CD14-positive monocyte (primary cell): ENCODE data around the gene MYO15B. TPM values are rescaled to one million over a fixed set of nuclear protein-coding genes. Genes with fewer than 3 reads are reported as not detected.

Source experiments
- DNase-seq, 3 donors: peaks; one replicate each; pipeline ENCODE4 v3.0.0-alpha.2; 2011 to 2022
- H2AFZ ChIP-seq: 2 replicates; pipeline ENCODE4 v1.6.0; 2012; ENCODE audit warnings: mild to moderate bottlenecking, low read depth, low read length, inconsistent platforms; ENCODE audit not compliant: insufficient read depth, poor library complexity, severe bottlenecking
- H3K27ac ChIP-seq, 2 donors: 1 replicate in 1 of 2; 2 replicates in 1 of 2; pipeline ENCODE4 v1.5.1; 2012 to 2013; ENCODE audit warnings: low read length in 2 of 2, control low read depth in 1 of 2, inconsistent platforms in 1 of 2, low read depth in 1 of 2, mild to moderate bottlenecking in 1 of 2
- H3K27me3 ChIP-seq, 2 donors: one replicate each; pipeline versions ENCODE4 v1.6.0 to v1.6.1; 2011 to 2013; ENCODE audit warnings: low read length in 2 of 2; ENCODE audit not compliant: control insufficient read depth in 2 of 2, insufficient read depth in 2 of 2
- H3K36me3 ChIP-seq, 2 donors: replicated peaks in 1 of 2; 1 replicate in 1 of 2; 2 replicates in 1 of 2; pipeline versions ENCODE4 v1.5.1 to v1.6.1; 2012 to 2013; ENCODE audit warnings: low read length in 2 of 2, control low read depth in 1 of 2, inconsistent platforms in 1 of 2, mild to moderate bottlenecking in 1 of 2; ENCODE audit not compliant: insufficient read depth in 2 of 2, control insufficient read depth in 1 of 2
- H3K4me1 ChIP-seq, 2 donors: 1 replicate in 1 of 2; 2 replicates in 1 of 2; pipeline versions ENCODE4 v1.5.1 to v1.6.1; 2012 to 2013; ENCODE audit warnings: low read length in 2 of 2, control low read depth in 1 of 2, inconsistent platforms in 1 of 2, mild to moderate bottlenecking in 1 of 2, moderate library complexity in 1 of 2; ENCODE audit not compliant: insufficient read depth in 2 of 2, control insufficient read depth in 1 of 2
- H3K4me2 ChIP-seq: replicated peaks from 2 replicates; pipeline ENCODE3; 2012; ENCODE audit warnings: low read length, moderate library complexity, mild to moderate bottlenecking; ENCODE audit not compliant: poor library complexity, severe bottlenecking; ENCODE audit errors: extremely low read depth
- H3K4me3 ChIP-seq, 3 experiments: fragments of 200-600 bp in 1 of 3; sonication (generic) in 1 of 3; replicated peaks in 1 of 3; 1 replicate in 2 of 3; 2 replicates in 1 of 3; pipeline ENCODE4 v1.5.1; 2011 to 2013; ENCODE audit warnings: low read length in 3 of 3, mild to moderate bottlenecking in 3 of 3, control low read depth in 2 of 3, low read depth in 2 of 3, inconsistent platforms in 1 of 3, moderate library complexity in 1 of 3
- H3K79me2 ChIP-seq: 2 replicates; pipeline ENCODE4 v1.6.0; 2012; ENCODE audit warnings: mild to moderate bottlenecking, control low read depth, inconsistent platforms, low read length, moderate library complexity; ENCODE audit not compliant: insufficient read depth
- H3K9ac ChIP-seq: 2 replicates; pipeline ENCODE4 v1.6.0; 2017; ENCODE audit warnings: low read length, mild to moderate bottlenecking; ENCODE audit not compliant: insufficient read depth, poor library complexity, severe bottlenecking
- H3K9me3 ChIP-seq, 2 donors: replicated peaks in 1 of 2; 1 replicate in 1 of 2; 2 replicates in 1 of 2; pipeline versions ENCODE4 v1.5.1 to v1.6.1; 2012 to 2013; ENCODE audit warnings: low read length in 2 of 2, control low read depth in 1 of 2; ENCODE audit not compliant: control insufficient read depth in 1 of 2, insufficient read depth in 1 of 2
- H4K20me1 ChIP-seq: 2 replicates; pipeline ENCODE4 v1.6.0; 2012; ENCODE audit warnings: mild to moderate bottlenecking, low read length, control low read depth, moderate library complexity; ENCODE audit not compliant: insufficient read depth
- H3K27ac Mint-ChIP-seq, 7 donors: one replicate each; pipeline ENCODE4 v1.8.0; 2020; ENCODE audit warnings: mild to moderate bottlenecking in 7 of 7, mixed read lengths in 7 of 7, moderate library complexity in 6 of 7, inconsistent platforms in 2 of 7
- H3K27me3 Mint-ChIP-seq, 3 donors: one replicate each; pipeline ENCODE4 v1.8.0; 2021 to 2022; ENCODE audit warnings: low read depth in 3 of 3, mild to moderate bottlenecking in 3 of 3, mixed read lengths in 3 of 3, moderate library complexity in 3 of 3, inconsistent platforms in 1 of 3
- H3K36me3 Mint-ChIP-seq, 2 donors: one replicate each; pipeline ENCODE4 v1.8.0; 2020; ENCODE audit warnings: mixed read lengths in 2 of 2, inconsistent platforms in 1 of 2, mild to moderate bottlenecking in 1 of 2
- H3K4me1 Mint-ChIP-seq: one replicate; pipeline ENCODE4 v1.8.0; 2020; ENCODE audit warnings: mild to moderate bottlenecking, mixed read lengths
- H3K4me3 Mint-ChIP-seq, 2 donors: one replicate each; pipeline ENCODE4 v1.8.0; 2020; ENCODE audit warnings: mild to moderate bottlenecking in 2 of 2, mixed read lengths in 2 of 2, moderate library complexity in 1 of 2
- H3K9me3 Mint-ChIP-seq, 7 donors: one replicate each; pipeline ENCODE4 v1.8.0; 2020 to 2022; ENCODE audit warnings: mixed read lengths in 7 of 7, mild to moderate bottlenecking in 6 of 7, moderate library complexity in 6 of 7, inconsistent platforms in 2 of 7
- WGBS: methylation state at CpG from one replicate; pipeline ENCODE4 v1.1.5; 2013; ENCODE audit warnings: missing lambda C conversion rate; ENCODE audit not compliant: insufficient coverage; 5-methylcytosine and 5-hydroxymethylcytosine counted together
- intact Hi-C, 2 donors: fragments of 100-400 bp; cut with micrococcal nuclease; formaldehyde crosslinking; loops; one replicate each; pipeline versions ENCODE4 v1.15.0 to v1.15.1; 2023
- polyA plus RNA-seq, 3 donors: library from polyadenylated mRNA; depleted of rRNA in 1 of 3; unstranded in 2 of 3; stranded (reverse) in 1 of 3; fragments of 300-500 nt in 2 of 3; fragments of >200 nt in 1 of 3; fragmentation: Illumina TruSeq in 2 of 3; gene quantifications; 1 replicate in 2 of 3; 2 replicates in 1 of 3; pipeline ENCODE4 v1.2.3, GENCODE V29; 2012 to 2021
- TF ChIP-seq, protein P1 (sequence below): fragments of 200-600 bp; IDR thresholded peaks from one replicate; pipeline ENCODE4 v1.8.0; 2022; ENCODE audit warnings: antibody characterized with exemption, mild to moderate bottlenecking

MYO15B gene
- polyA plus RNA-seq, 3 donors = 0.17 to 596 (median 0.62) TPM

DNA sequence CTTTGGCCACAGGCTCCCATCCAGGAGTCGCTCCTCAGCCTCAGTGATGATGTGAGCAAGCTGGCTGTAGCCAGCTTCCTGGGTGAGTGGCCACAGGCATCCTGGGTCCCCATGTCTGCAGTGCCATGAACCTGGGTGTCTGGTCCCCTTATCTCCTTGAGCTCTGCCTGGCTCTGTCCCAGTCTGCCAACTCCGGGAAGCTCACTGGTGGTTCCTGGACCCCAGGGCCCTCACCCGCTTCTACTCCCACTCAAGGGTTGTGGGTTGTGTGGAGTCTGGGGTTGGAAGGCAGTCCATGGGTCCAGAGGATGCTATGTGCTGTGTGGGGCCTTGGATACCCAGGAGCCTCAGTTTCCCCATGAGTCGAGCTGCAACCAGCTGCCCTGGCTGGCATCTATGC is 33.9 kb downstream of the MYO15B start:
- Histone ChIP-seq H3K79me2 (no peaks in the 10 kb centered on the region), H2AFZ (no peak overlapping the region), H4K20me1 (no peaks in the 10 kb centered on the region), H3K27me3 (no peaks in the 10 kb centered on the region), H3K36me3 (peaks cover 96% of the 10 kb centered on the region in 2 donors), H3K9me3 (no peaks in the 10 kb centered on the region), H3K27ac (no peak overlapping the region), H3K4me2 (no peak overlapping the region), H3K4me1 (no peaks in the 10 kb centered on the region), H3K4me3 (no peak overlapping the region), H3K9ac (no peak overlapping the region)
- Mint-ChIP-seq H3K4me3 (no peak overlapping the region), H3K4me1 (no peaks in the 10 kb centered on the region), H3K9me3 (no peaks in the 10 kb centered on the region), H3K27me3 (peaks cover 0 to 2% (median 0%) of the 10 kb centered on the region in 3 donors), H3K27ac (no peak overlapping the region), H3K36me3 (peaks cover 64 to 99% of the 10 kb centered on the region in 2 donors)
- TF ChIP-seq, protein P1, sequence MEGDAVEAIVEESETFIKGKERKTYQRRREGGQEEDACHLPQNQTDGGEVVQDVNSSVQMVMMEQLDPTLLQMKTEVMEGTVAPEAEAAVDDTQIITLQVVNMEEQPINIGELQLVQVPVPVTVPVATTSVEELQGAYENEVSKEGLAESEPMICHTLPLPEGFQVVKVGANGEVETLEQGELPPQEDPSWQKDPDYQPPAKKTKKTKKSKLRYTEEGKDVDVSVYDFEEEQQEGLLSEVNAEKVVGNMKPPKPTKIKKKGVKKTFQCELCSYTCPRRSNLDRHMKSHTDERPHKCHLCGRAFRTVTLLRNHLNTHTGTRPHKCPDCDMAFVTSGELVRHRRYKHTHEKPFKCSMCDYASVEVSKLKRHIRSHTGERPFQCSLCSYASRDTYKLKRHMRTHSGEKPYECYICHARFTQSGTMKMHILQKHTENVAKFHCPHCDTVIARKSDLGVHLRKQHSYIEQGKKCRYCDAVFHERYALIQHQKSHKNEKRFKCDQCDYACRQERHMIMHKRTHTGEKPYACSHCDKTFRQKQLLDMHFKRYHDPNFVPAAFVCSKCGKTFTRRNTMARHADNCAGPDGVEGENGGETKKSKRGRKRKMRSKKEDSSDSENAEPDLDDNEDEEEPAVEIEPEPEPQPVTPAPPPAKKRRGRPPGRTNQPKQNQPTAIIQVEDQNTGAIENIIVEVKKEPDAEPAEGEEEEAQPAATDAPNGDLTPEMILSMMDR = no peak
- WGBS = 95% methylated on average over 2 of the region's 4 CpGs
- intact Hi-C loops = no loop called here
- DNase-seq = no peak

DNA sequence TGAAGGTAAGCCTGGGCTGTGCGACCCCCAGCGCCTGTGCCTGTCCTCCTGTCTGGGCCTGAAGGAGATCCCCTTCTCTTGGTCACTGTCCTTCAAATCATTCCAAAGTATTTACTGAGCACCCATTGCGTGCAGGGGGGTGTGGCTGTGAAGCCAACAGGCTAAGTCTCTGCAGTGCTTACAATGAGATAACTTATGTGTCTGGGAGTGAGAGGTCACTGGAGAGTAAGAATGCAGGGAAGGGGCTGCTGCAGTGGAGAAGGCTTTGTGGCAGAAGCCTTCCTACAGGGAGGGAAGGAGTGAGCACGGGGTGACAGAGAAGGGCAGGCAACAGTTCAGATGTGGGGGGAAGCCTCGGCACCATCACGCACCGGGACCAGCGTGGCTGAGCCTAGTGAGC is 34.5 kb downstream of the MYO15B start:
- peaks cover 0 to 2% (median under 1%) of the 10 kb centered on the region in 3 donors for H3K27me3 Mint-ChIP-seq
- Histone ChIP-seq H3K36me3 (peaks cover 96% of the 10 kb centered on the region in 2 donors), H3K4me2 (no peak overlapping the region), H3K27me3 (no peaks in the 10 kb centered on the region), H3K4me1 (no peaks in the 10 kb centered on the region), H3K79me2 (no peaks in the 10 kb centered on the region), H4K20me1 (no peaks in the 10 kb centered on the region), H3K27ac (no peak overlapping the region), H3K9me3 (no peaks in the 10 kb centered on the region), H3K9ac (no peak overlapping the region), H2AFZ (no peak overlapping the region), H3K4me3 (no peak overlapping the region)
- TF ChIP-seq, protein P1 = no peak
- peaks cover 0 to 2% (median 0%) of the 10 kb centered on the region in 7 donors for H3K9me3 Mint-ChIP-seq
- no peaks in the 10 kb centered on the region for H3K4me1 Mint-ChIP-seq
- intact Hi-C loops = no loop called here
- H3K27ac Mint-ChIP-seq = peak overlapping the region in 3 of 7 donors; percentile 16 to 61 (median 57)
- peaks cover 66 to 100% of the 10 kb centered on the region in 2 donors for H3K36me3 Mint-ChIP-seq
- 100% methylated on average over 5 of the region's 8 CpGs for WGBS
- H3K4me3 Mint-ChIP-seq = no peak overlapping the region
- no peak for DNase-seq
